Peyer's patch (tissue), 4 donors: ENCODE data around the gene SNRPN.
"Not testable (repeated sequence)": the region's sequence is repeated elsewhere in the genome, so short reads cannot be mapped to it uniquely, and the experiment has no call there.

Source experiments
- POLR2A ChIP-seq, 2 donors: fragments of 450-650 bp; IDR thresholded peaks; one replicate each; pipeline ENCODE4 v1.5.1; 2017; ENCODE audit warnings: antibody characterized with exemption in 2 of 2, mild to moderate bottlenecking in 2 of 2, moderate library complexity in 2 of 2
- TF ChIP-seq, protein P1 (sequence below), 6 experiments: fragments of 450-650 bp in 4 of 6; fragments of 200-600 bp in 2 of 6; sonication (generic) in 1 of 6; IDR thresholded peaks; one replicate each; pipeline ENCODE4 v1.5.1; 2017 to 2019; ENCODE audit warnings: antibody characterized with exemption in 6 of 6, mild to moderate bottlenecking in 3 of 6, moderate library complexity in 1 of 6

DNA sequence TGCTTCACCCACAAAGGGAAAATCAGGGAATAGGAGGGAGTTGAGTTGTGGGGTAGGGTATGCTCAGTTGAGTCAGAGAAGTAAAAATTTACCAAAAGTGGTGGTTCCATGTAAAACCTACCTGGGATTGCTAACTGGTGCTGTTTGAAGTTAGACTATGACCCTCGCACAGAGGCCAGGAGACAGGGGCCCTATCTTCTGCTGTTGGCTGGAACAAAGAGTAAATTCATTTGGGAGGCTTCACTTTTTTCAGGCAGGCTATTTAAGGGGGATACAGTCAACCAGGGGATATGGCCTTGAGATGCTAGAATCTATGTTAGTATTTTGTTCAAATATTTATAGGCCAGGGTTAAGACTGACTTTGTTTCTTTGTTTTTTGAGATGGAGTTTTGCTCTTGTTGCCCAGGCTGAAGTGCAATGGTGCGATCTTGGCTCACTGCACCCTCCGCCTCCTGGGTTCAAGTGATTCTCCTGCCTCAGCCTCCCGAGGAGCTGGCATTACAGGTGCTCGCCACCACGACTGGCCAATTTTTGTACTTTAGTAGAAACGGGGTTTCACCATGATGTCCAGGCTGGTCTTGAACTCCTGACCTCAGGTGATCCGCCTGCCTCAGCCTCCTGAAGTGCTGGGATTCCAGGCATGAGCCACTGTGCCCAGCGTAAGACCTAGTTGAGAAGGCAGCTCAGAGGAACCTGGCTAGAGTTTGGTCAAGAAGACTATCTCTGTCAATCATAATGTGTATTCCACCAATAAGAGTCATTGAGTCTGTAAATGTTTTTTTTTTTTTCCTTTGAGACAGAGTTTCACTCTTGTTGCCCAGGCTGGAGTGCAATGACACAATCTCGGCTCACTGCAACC, 22.7 kb upstream of the SNRPN start:
- TF ChIP-seq, protein P1, sequence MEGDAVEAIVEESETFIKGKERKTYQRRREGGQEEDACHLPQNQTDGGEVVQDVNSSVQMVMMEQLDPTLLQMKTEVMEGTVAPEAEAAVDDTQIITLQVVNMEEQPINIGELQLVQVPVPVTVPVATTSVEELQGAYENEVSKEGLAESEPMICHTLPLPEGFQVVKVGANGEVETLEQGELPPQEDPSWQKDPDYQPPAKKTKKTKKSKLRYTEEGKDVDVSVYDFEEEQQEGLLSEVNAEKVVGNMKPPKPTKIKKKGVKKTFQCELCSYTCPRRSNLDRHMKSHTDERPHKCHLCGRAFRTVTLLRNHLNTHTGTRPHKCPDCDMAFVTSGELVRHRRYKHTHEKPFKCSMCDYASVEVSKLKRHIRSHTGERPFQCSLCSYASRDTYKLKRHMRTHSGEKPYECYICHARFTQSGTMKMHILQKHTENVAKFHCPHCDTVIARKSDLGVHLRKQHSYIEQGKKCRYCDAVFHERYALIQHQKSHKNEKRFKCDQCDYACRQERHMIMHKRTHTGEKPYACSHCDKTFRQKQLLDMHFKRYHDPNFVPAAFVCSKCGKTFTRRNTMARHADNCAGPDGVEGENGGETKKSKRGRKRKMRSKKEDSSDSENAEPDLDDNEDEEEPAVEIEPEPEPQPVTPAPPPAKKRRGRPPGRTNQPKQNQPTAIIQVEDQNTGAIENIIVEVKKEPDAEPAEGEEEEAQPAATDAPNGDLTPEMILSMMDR (IDR thresholded peaks at IDR 0.05), result not testable (repeated sequence)
- TF ChIP-seq POLR2A (IDR thresholded peaks at IDR 0.05), result not testable (repeated sequence)
